HG03354 (cell line): ENCODE measurements around the gene CCDC149.

ENCODE experiments used
- ATAC-seq: cut with Tn5 transposase; IDR thresholded peaks from one replicate; pipeline ENCODE4 v1.9.1; 2021; ENCODE audit warnings: mild to moderate bottlenecking; ENCODE audit not compliant: unreplicated experiment, poor library complexity, severe bottlenecking

CCDC149 gene

DNA sequence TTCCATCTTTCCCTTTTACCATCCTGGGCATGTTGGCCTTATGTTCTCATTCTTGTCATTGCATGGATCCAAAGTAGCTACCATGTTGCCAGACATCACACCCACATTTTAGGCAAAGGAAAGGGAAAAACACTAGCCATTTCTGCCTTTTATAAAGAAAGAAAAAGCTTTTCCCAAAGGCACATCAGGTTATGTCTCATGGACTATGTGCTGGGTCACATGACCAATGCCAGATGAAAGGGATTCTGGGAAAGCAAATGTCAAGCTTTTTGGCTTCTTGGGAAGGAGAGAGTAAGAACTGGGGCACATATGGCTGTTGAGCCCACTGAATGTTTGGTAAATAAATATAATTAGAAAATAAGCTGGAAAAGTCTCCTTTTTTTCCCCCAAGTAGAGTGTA, 121.8 kb downstream of the CCDC149 start:
- ATAC-seq = no peak

GRCh38 chr4:24783506-24783905, 129.3 kb downstream of the CCDC149 start:
- no peak for ATAC-seq

DNA sequence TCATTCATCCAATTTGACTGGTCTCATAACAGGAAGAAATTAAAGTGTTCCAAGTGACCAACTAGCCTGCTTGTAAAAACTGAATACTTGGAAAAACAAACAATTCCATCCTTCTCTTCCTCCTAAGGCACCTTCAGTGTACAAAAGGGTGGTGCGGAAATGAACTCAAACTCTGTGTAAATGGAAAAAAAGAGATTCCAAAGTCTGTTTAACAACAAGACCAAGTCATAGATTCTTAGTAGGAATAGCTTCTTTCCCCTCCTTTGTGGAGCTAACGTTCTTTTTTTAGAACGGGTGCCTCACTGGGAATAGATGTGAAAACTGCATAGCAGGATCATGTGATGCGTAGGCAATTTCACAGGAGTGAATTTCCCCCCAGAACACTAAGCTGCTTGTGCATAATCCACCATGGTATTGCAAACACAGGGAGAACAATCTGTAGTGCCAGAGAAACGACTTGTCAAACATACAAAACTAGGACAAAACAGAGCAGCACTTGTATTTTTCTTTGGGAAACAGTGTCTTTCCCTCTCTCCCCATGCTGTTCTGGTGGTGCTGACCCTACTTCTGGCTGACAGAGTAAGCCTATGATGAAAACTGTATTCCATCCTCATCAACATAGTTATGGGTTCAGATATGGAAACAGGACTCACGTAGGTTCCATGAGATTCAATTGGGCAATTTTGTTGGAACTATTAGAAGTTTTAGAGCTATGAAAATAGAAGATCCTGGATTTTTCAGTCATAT, 130.7 kb downstream of the CCDC149 start:
- ATAC-seq = no peak

GRCh38 chr4:24780936-24781495, 131.8 kb downstream of the CCDC149 start:
- no peak for ATAC-seq

DNA sequence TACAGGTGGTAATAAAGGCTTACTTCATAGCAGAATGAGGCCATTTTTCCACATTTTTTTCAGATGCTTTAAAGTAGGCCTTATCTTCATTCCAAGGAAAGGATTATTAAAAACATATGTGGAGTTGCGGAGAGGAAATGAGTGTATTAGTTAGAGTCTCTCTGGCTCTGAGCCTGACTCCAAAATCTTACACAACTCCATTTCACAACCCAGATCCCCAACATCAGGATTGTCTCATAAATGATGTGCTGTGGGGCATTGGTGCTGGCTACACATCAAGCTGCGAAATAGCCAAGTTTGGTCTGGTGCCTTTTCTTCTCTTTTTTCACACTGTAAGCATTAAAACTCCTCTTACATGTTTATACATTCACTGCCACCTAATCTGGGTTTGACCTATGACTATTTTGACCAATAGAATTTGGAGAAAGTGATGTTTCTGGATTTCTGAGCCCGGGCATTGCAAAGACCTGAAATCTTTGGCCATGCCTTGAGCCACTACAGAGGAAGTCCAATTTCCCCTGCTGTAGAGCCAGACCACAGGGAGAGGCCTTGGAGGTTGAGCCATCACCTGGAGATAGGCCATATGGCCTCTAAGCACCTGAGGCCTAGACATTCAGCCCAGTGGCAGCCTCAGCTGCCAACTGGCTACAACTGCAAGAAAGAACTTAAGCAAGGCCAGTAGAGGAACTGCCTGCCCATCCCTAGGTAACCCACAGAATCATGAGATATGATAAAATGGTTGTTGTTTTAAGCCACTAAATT, 134.2 kb downstream of the CCDC149 start:
- no peak for ATAC-seq

- ATAC-seq = no peak
Measured at GRCh38 chr4:24777536-24778463, 135.0 kb downstream of the CCDC149 start.

DNA sequence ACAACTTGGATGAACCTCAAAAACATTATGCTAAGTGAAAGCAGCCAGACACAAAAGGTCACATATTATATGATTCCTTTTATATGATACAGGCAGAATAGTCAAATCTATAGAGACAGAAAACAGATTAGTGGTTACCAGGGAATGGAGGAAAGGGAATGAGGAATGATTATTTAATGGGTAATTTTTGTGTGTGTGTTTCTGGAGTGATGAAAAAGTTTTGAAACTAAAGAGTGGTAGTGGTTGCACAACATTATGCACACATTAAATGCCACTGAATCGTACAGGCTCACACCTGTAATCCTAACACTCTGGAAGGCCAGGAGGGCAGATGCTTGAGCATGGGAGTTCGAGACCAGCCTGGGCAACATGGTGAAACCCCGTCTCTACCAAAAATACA, 137.1 kb downstream of the CCDC149 start:
- ATAC-seq = no peak

DNA sequence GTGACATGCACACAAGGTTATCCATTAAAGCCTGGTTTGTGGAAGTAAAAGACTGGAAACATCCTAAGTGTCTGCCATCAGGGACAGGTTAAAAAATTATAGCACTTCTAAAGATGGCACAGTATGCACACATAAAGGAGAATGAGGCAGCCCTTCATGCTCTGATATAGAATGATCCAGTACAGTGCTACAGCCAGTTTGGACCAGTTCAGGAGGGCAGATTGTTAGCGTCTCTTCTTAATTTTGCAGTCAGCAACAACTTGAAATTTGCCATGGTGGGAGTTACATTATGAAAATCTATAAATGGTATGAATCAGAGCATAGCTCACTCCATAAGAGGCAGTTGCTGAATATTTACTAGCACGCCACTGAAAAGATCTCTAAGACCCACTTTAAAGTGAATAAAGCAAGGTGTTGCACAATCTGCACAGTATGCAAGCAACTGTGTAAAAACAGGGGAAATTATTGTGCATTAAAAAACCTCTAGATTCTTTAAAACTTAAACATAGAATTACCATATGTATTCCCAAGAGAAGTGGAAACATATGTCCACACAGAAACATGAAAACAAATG, 137.7 kb downstream of the CCDC149 start:
- no peak for ATAC-seq

DNA sequence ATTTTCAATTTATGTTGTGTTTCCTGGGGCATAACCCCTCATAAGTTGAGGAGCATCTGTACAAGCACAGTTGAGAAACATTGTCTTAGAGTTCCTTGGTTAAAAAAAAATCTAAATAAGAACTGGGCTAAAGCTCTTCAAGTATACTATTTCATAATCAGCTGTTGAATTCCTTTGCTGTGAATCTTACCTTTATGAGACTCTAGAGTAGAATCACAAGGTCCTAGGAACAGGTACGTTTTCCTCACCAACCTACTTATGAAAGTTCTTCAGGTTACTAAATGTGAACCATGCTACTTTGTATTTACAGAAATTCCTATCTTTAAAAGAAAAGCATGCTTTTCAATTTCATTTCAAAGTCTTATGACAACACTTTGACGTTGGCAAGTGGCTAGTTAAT, 138.4 kb downstream of the CCDC149 start:
- ATAC-seq = no peak

- ATAC-seq = no peak
Measured at GRCh38 chr4:24772952-24773351, 139.9 kb downstream of the CCDC149 start.

DNA sequence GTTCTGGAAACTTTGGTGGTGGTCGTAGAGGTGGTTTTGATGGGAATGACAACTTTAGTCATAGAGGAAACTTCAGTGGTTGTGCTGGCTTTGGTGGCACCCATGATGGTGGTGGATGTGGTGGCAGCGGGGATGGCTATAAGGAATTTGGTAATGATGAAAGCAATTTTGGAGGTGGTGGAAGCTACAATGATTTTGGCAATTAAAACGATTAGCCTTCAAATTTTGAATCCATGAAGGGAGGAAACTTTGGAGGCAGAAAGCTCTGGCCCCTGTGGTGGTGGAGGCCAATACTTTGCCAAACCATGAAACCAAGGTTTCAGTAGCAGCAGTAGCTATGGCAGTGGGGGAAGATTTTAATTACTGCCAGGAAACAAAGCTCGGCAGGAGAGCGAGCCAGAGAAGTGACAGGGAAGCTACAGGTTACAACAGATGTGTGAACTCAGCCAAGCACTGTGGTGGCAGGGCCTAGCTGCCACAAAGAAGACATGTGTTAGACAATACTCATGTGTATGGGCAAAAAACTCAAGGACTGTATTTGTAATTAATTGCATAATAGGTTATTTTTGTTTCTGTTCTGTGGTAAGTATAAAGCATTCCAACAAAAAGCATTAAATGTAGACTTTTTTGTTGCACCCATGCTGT, 140.7 kb downstream of the CCDC149 start:
- no peak for ATAC-seq

- ATAC-seq = no peak
Measured at GRCh38 chr4:24771241-24771640, 141.6 kb downstream of the CCDC149 start.

DNA sequence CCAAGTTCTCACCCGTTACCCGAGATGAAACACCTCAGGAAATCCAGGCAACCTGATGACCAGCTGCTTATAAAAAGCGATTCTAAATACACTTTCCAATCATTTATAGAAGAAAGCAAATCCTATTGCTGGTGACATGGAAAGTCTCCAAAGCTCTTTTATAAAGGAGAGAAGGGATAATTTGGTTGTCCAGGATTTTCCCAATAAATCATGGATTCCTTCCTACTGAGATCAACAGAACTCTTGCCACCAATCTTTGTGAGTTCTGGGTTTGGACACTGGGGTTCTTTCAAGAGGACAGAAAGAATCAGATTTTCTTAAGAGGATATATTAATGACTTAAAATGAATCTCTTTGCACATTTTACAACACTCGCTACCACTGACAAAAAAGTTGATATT, 142.2 kb downstream of the CCDC149 start:
- ATAC-seq = no peak

GRCh38 chr4:24770032-24770584, 142.7 kb downstream of the CCDC149 start:
- ATAC-seq = peak; percentile 78

GRCh38 chr4:24769571-24769970, 143.3 kb downstream of the CCDC149 start:
- ATAC-seq = peak; percentile 13

GRCh38 chr4:24768604-24769003, 144.2 kb downstream of the CCDC149 start:
- peak; percentile 76 for ATAC-seq

DNA sequence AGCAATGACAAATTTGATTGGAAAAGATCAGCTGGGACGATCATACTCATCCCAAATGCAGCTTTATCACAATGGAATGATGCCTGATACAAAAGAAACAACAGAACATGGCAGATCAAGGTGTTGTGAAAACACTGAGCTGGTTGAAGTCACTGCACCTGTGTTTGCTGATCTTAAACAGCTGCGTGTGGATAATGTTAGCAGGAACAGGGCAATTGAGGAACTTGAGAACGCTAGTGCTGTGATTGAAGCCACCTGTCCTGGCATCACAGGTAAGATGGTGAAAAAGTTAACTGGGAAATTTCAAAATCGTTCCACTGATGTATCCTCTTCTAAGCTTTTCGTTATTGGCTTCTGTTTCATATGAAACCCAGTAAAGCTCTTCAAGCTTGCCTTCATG, 144.8 kb downstream of the CCDC149 start:
- no peak for ATAC-seq

DNA sequence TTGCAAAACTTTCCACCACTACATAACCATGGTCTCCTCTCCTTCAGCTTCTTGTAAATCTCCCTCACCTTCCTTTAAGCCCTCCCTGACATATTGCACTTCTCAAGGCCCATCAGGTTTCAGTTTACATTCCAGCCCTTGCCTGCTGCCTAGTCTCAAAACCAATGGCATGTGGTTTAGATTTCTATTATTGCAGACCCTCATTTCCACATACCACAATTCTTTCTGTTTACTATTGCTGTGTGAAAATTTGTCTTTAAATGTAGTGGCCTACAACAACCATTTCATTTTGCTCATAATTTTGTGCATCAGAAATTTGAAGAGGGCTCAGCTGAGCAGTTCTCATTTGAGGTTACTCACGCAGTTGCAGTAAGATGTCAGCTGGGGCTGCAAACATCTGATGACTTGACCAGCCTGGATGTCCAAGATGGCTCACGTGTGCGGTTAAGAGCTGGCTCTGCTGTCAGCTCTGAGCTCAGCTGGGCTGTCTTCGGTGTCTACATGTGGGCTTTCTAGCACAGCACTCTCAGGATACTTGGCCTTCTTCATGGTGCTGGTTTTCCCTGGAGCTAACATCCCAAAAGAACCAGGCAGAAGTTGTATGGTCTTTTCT, 147.4 kb downstream of the CCDC149 start:
- no peak for ATAC-seq
